RWPE1 (cell line): ENCODE results near the gene KIAA1217.

Source experiments
- CTCF ChIA-PET: fragments of 350-600 bp; sonication (Branson Sonifier 250); formaldehyde crosslinking; extraction: SDS; loops from one replicate; lab custom pipeline; 2021; lab: Yijun Ruan, JAX
- POLR2A ChIA-PET: fragments of 400-600 bp; formaldehyde crosslinking; extraction: SDS; loops from one replicate; lab custom pipeline; 2020; ENCODE audit warnings: antibody characterized with exemption; ENCODE audit not compliant: low non-redundant PET; lab: Yijun Ruan, JAX
- DNase-seq: peaks from one replicate; pipeline ENCODE4 v3.0.0; 2012; ENCODE audit warnings: low spot score
- H3K27ac ChIP-seq: fragments of 450-650 bp; 2 replicates; pipeline ENCODE4 v1.5.1; 2017
- TF ChIP-seq, protein P1 (sequence below): fragments of 450-650 bp; conservative IDR thresholded peaks from 2 replicates; pipeline ENCODE4 v1.5.1; 2017; ENCODE audit warnings: low read depth, mild to moderate bottlenecking

KIAA1217 gene

DNA sequence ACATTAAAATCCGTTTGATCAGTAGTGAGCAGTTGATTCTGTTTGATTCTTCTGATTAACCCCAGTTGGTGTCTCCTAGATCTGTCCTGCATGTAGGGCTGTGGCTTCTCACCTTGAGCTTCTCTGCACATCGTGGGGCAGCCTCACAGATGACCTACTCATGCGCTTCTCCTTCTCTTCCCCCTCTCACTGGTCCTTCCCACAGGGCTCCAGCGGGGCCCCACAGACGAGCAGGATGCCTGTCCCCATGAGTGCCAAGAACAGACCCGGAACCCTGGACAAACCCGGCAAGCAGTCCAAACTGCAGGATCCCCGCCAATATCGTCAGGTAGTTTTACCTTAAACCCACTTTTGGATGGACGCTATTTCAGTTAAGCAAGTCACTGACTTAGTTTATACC lies 335.8 kb downstream of the KIAA1217 start:
- no peak for DNase-seq
- no peak overlapping the region for H3K27ac ChIP-seq
- ChIA-PET POLR2A (no interaction called here), CTCF (no interaction called here)
- TF ChIP-seq, protein P1, sequence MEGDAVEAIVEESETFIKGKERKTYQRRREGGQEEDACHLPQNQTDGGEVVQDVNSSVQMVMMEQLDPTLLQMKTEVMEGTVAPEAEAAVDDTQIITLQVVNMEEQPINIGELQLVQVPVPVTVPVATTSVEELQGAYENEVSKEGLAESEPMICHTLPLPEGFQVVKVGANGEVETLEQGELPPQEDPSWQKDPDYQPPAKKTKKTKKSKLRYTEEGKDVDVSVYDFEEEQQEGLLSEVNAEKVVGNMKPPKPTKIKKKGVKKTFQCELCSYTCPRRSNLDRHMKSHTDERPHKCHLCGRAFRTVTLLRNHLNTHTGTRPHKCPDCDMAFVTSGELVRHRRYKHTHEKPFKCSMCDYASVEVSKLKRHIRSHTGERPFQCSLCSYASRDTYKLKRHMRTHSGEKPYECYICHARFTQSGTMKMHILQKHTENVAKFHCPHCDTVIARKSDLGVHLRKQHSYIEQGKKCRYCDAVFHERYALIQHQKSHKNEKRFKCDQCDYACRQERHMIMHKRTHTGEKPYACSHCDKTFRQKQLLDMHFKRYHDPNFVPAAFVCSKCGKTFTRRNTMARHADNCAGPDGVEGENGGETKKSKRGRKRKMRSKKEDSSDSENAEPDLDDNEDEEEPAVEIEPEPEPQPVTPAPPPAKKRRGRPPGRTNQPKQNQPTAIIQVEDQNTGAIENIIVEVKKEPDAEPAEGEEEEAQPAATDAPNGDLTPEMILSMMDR: no peak

DNA sequence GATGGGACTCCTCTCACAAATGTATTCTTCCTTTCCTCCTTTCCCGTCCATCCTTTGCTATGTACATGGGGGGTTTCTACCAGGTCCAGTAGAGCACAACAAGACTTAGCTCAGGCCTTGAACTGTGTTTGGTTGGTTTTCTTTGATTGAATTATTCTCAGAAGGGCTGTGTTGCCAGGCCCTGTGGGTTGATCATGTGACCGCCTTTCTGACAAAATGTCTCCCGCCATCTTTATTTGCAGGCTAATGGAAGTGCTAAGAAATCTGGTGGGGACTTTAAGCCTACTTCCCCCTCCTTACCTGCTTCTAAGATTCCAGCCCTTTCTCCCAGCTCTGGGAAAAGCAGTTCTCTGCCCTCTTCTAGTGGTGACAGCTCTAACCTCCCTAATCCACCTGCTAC lies 336.6 kb downstream of the KIAA1217 start:
- H3K27ac ChIP-seq: no peak overlapping the region
- DNase-seq: no peak
- POLR2A ChIA-PET: no interaction called here
- CTCF ChIA-PET: no interaction called here
- TF ChIP-seq, protein P1: no peak

DNA sequence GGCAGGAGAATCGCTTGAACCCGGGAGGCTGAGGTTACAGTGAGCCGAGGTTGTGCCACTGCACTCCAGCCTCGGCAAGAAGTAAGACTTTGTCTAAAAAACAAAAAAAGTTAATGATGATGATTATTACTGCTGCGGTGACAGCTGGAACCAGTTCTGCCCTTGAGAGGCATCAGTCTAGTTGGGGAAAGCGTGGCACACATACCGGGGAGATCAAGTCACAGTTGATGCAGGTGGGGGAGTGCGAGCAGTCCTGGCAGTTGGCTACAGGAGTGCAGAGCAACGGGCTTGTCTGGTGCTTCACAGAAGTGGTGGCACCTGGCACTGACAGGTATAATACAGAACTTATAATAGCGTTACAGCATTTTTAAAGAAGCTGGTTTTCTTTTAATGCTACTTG lies 341.7 kb downstream of the KIAA1217 start:
- H3K27ac ChIP-seq: no peak overlapping the region
- TF ChIP-seq, protein P1: no peak
- ChIA-PET CTCF (interaction anchor here (0.6 kb wide), 1 partner anchor 16 kb away, joined by 3 read pairs; no protein-coding TSS in a partner anchor), POLR2A (no interaction called here)
- no peak for DNase-seq

DNA sequence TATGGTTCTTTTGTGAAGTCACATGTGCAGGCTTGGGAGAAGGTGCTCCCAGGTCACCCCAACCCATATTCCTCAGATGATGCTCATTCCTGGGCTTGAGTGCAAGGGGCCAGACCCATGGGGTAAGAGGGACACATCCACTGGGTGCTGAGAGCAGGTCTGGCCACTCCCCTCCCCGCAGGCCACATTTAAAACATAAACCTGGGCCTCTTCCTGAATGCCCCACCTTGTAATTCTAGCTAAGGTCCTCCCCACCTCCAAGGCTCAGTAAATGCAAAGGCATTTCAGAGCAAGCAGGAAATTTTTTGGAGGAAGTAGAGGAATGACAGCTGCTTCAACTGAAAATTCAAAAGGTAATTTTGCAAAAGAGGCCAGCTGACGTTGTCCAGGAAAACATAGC lies 342.2 kb downstream of the KIAA1217 start:
- POLR2A ChIA-PET: no interaction called here
- DNase-seq: no peak
- TF ChIP-seq, protein P1: no peak
- CTCF ChIA-PET: no interaction called here
- no peak overlapping the region for H3K27ac ChIP-seq

DNA sequence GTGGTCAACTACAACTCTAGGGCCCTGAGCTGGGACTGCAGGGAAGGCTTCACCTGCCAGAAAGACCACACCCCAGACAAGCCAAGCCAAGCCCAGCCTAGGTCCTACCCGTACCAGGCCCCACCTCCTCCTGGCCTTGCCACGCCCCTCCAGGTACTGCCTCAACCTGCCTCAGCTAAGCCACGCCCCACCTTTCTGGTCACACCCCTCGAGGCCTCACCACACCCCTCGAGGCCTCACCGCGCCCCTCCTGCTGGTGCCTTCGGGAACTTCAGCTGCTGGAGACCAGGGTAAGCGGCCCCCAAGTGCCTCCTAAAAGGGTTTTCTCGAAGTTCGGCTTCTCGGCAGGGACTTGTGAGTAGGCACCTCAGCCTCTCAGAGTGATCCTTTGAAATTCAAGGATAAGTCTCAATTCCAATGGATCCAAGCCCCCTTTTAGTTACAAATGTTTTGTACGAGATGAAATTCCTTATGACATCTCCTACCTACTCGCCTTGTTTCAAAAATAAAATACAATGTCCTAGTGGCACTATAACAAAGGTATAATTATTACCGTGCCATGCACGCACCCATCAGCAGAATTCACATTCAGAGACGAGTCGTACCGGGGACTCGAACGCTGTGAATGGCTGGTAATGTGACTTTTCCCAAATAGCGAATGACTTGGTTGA lies 343.5 kb downstream of the KIAA1217 start:
- TF ChIP-seq, protein P1: 0 out of 2 replicates have a peak, but pooled peaks have one; percentile 10
- CTCF ChIA-PET: interaction anchor here (0.6 kb wide), 1 partner anchor 377 kb away, joined by 4 read pairs; no protein-coding TSS in a partner anchor

DNA sequence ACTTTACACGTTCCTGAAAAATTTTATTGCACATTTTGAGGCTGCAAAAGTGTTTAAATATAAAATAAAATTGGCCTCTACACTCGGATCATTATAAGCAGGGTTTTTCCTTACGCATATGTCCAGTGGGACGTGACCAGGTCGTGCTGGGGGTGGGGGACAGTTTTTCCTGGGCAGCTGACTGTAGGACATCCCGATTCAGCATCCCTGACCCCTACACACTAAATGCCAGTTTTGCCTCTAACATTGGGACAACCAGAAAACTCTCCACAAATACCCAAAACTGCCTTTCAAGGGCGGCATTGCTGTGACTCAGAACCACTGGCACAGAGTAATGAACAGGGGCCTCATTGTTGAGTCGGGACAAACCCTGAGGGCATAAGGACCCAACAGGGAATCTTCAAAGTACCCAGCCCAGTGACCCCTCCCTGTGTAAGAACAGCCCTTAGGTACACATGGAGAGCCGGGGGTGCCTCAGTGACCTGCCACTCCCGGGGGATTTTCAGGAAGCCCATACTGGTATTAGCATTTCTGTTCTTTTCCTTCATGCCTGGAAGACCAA lies 344.2 kb downstream of the KIAA1217 start:
- TF ChIP-seq, protein P1: no peak
- ChIA-PET CTCF (interaction anchor here (0.6 kb wide), 1 partner anchor 378 kb away, joined by 4 read pairs; no protein-coding TSS in a partner anchor), POLR2A (no interaction called here)
- DNase-seq: no peak
- no peak overlapping the region for H3K27ac ChIP-seq

More for the DNA sequence above, 343.5 kb downstream of the KIAA1217 start:
- DNase-seq: peak; percentile 75
- no peak overlapping the region for H3K27ac ChIP-seq
- POLR2A ChIA-PET: no interaction called here
